ENCODE data around the gene CAMK2A. TPM values are rescaled to one million over a fixed set of nuclear protein-coding genes. Genes with fewer than 3 reads are reported as not detected.

Gene CAMK2A
- total RNA-seq, 2 experiments from 2014 or later: not detected

DNA sequence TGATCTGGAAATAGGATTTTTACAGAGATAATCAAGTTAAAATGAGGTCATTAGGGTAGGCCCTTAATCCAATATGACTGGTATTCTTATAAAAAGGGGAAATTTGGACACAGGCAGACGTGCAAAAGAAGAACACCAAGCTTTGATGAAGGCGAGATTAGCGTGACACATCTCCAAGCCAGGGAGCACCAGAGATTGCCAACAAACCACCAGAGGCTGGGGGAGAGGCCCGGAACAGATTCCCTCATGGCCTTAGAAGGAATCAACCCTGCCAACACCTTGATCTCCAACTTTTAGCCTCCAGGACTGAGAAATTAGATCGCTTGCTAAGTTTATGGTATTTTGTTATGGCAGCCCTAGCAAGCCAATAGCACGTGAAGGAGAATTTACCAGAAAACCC lies 23.9 kb upstream of the CAMK2A start:
- Mint-ChIP-seq H3K9me3 (ENCODE audit: insufficient read depth) (no peaks in the 10 kb centered on the region), H3K27ac (no peak overlapping the region), H3K4me1 (ENCODE audit: low read depth) (peaks cover 6% of the 10 kb centered on the region), H3K27me3 (ENCODE audit: low read depth) (peaks cover 11% of the 10 kb centered on the region), H3K4me3 (no peak overlapping the region), H3K36me3 (ENCODE audit: low read depth) (no peaks in the 10 kb centered on the region)
- ChIA-PET POLR2A (no interaction called here), CTCF (no interaction called here)
- no peak for DNase-seq
- ATAC-seq: no peak

DNA sequence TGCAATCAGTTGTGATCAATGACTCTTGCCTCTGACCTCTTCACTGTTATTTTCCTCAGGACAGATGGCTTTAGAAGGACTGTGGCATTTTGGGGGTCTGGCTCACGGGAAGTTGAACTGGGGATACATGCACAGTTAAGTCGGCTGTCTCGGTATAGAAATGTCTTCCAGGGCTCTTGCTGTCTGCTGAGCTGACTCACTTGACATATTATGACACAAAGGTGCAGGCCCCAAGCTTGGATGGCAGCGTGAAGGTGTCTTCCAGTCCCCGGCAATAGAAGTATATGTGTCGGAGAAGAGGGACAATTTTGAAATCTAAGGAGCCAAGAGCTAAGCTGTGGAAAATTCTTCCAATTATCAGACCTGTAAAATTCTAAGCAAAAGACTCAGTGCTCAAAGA lies 22.9 kb upstream of the CAMK2A start:
- no peaks in the 10 kb centered on the region for H3K9me3 Mint-ChIP-seq (ENCODE audit: insufficient read depth)
- H3K27ac Mint-ChIP-seq: no peak overlapping the region
- no peaks in the 10 kb centered on the region for H3K36me3 Mint-ChIP-seq (ENCODE audit: low read depth)
- no peak for ATAC-seq
- POLR2A ChIA-PET: no interaction called here
- peaks cover 6% of the 10 kb centered on the region for H3K4me1 Mint-ChIP-seq (ENCODE audit: low read depth)
- DNase-seq: no peak
- CTCF ChIA-PET: no interaction called here
- peaks cover 14% of the 10 kb centered on the region for H3K27me3 Mint-ChIP-seq (ENCODE audit: low read depth)
- no peak overlapping the region for H3K4me3 Mint-ChIP-seq

DNA sequence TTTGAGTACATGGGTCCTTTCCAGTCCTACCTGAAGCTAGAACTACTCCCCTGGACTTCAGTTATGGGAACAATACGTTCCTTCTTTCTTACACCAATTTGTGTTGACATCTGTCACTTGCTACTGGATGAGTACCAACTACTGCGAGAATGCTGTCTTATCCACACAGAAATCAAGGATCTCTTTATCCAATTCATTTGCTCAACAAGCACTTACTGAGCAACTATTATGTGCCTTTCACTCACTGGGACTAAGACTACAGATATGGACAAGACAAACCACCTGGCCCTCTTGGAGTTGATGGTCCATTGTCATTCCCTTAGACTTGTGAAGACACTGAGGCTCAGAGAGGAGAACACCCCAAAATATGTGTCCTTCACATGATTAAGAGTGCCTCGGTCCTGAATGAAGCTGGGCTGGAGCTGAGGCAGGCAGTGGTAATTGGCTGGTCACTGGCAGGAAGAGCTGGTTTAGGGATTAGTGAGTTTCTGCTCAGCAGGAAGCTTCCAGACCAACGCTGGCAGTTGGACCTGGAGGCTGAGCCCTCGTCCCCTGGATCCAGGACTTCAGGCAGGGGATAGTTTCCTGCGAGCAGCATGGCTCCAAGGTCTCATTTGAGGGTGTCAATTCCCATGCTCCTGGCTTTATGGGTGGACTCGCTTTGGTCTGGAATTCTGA lies 21.6 kb upstream of the CAMK2A start:
- CTCF ChIA-PET: interaction anchor here (1.3 kb wide), 1 partner anchor 10 kb away, joined by 4 read pairs; no protein-coding TSS in a partner anchor
- Mint-ChIP-seq H3K27me3 (ENCODE audit: low read depth) (peaks cover 15% of the 10 kb centered on the region), H3K36me3 (ENCODE audit: low read depth) (no peaks in the 10 kb centered on the region), H3K4me3 (no peak overlapping the region), H3K9me3 (ENCODE audit: insufficient read depth) (no peaks in the 10 kb centered on the region), H3K4me1 (ENCODE audit: low read depth) (peaks cover 6% of the 10 kb centered on the region), H3K27ac (no peak overlapping the region)
- ATAC-seq: no peak
- POLR2A ChIA-PET: interaction anchor here (1.2 kb wide), 1 partner anchor 101 kb away, joined by 4 read pairs; the partner anchor contains the start of gene CD74
- DNase-seq: no peak

DNA sequence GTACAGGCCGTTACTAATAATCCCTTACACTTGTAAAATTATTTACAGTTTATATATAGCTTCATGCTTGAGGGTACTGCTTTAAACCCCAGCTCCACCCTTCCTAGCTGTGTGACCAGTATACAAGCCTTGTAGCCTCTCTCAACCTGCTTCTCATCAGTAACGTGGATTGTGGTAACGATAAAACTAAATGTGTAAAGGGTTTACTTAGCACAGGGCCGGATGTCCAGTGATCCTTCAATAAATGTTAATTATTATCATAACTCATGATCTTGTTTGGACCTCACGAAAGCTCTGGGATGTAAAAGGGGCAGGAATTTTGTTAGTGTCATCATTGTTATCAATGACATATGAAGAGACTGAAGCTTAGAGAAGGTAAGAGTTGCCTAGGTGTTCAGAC lies 20.7 kb upstream of the CAMK2A start:
- Mint-ChIP-seq H3K27ac (no peak overlapping the region), H3K36me3 (ENCODE audit: low read depth) (no peaks in the 10 kb centered on the region), H3K9me3 (ENCODE audit: insufficient read depth) (no peaks in the 10 kb centered on the region), H3K27me3 (ENCODE audit: low read depth) (peaks cover 22% of the 10 kb centered on the region), H3K4me3 (no peak overlapping the region), H3K4me1 (ENCODE audit: low read depth) (peaks cover 6% of the 10 kb centered on the region)
- ChIA-PET POLR2A (interaction anchor here (1.2 kb wide), 1 partner anchor 102 kb away, joined by 4 read pairs; the partner anchor contains the start of gene CD74), CTCF (interaction anchor here (0.7 to 1.3 kb wide), 2 partner anchors 11 to 235 kb away, joined by 3 to 4 read pairs; no protein-coding TSS in a partner anchor)
- no peak for ATAC-seq
- no peak for DNase-seq

GRCh38 chr5:150309886-150310239 lies 20.3 kb upstream of the CAMK2A start:
- Mint-ChIP-seq H3K27me3 (ENCODE audit: low read depth) (peaks cover 22% of the 10 kb centered on the region), H3K4me3 (no peak overlapping the region), H3K36me3 (ENCODE audit: low read depth) (no peaks in the 10 kb centered on the region), H3K4me1 (ENCODE audit: low read depth) (peaks cover 6% of the 10 kb centered on the region), H3K27ac (no peak overlapping the region), H3K9me3 (ENCODE audit: insufficient read depth) (no peaks in the 10 kb centered on the region)
- ChIA-PET CTCF (interaction anchor here (0.7 to 1.3 kb wide), 2 partner anchors 11 to 235 kb away, joined by 3 to 4 read pairs; no protein-coding TSS in a partner anchor), POLR2A (interaction anchor here (1.2 kb wide), 1 partner anchor 103 kb away, joined by 4 read pairs; the partner anchor contains the start of gene CD74)
- no peak for ATAC-seq
- DNase-seq: no peak

DNA sequence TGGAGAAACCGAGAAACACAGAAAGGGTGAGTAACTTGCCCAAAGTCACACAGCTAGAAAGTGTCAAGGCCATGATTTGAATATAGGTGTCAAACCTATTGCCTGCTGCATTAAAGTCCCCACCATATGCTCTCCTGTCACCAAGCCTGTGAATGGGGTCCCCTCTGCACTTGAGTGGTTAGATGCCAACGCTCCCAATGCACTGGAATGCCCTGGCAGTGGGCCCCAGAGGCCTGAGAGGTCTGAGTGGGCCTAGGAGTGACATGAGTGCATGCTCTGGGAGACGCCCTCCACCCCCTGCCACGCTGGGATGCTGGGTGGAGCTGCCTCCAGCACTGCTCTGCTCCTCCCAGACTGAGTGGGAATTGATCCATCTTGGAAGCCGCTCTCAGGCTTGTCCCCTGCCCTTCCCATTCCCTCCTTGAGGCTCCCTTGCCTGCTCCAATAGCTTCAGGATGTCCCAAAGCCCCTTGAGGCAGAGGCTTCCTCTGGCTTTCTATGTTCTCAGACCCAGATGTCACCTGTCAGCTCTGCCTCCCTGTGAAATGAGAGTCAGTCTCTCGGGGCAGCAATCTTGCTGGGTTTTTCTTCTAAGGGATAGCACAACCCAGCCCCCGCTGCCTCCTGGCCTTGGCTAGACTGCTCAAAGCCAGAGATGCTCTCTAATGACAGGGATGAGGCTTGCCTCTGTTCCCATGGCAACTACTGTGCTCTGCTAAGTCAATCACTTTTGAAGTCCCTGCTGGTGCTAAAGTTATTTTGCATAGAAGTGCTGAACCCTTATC lies 19.7 kb upstream of the CAMK2A start:
- no peak for ATAC-seq
- ChIA-PET POLR2A (interaction anchor here (1.2 kb wide), 1 partner anchor 103 kb away, joined by 4 read pairs; the partner anchor contains the start of gene CD74), CTCF (interaction anchor here (1.3 kb wide), 1 partner anchor 12 kb away, joined by 4 read pairs; no protein-coding TSS in a partner anchor)

DNA sequence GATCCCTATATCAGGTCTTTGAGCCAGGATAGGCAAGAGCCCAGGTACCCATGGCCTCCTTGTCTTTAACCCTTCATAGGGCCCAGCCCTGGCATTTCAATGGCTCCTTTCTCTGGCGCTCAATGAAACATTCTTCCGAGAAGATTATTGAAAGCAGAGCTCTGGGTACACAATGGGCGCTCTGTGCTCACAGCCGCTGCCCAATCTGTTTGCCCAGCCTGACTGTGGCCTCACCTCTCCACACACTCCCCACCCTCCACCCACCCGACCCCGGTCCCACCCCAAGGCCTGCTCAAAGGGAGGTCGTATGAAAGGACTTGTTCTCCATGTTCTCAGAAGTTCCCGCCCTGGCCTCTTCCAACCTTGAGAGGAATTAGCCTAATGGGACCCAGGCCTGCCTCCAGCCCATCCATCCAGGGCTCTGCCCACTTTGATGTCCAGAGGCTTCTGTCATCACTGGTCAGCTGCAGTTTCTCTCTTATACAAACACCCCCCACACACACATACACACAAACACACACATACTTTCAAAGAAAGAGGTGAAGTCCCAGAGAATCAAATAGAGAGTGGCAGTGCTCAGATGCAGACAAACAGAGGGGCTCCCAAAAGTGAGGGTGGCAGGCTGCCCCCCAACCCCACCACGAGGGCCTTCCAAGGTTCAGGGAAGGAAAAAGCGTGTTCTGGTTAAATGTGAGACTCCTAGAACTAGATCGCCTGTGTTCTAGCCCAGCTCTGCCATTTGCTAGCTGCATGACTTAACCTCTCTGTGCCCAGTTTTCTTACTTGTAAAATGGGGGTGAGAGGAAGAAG lies 18.2 kb upstream of the CAMK2A start:
- Mint-ChIP-seq H3K27me3 (ENCODE audit: low read depth) (peaks cover 37% of the 10 kb centered on the region), H3K27ac (no peak overlapping the region), H3K9me3 (ENCODE audit: insufficient read depth) (no peaks in the 10 kb centered on the region), H3K4me3 (no peak overlapping the region), H3K4me1 (ENCODE audit: low read depth) (no peaks in the 10 kb centered on the region), H3K36me3 (ENCODE audit: low read depth) (no peaks in the 10 kb centered on the region)
- DNase-seq (no peak), ATAC-seq (no peak)
- CTCF ChIA-PET: interaction anchor here (0.6 to 0.8 kb wide), 3 partner anchors 8 to 279 kb away, joined by 3 read pairs; no protein-coding TSS in a partner anchor
- POLR2A ChIA-PET: no interaction called here

More for the DNA sequence above, 19.7 kb upstream of the CAMK2A start:
- Mint-ChIP-seq H3K36me3 (ENCODE audit: low read depth) (no peaks in the 10 kb centered on the region), H3K9me3 (ENCODE audit: insufficient read depth) (no peaks in the 10 kb centered on the region), H3K4me1 (ENCODE audit: low read depth) (peaks cover 6% of the 10 kb centered on the region), H3K4me3 (no peak overlapping the region), H3K27me3 (ENCODE audit: low read depth) (peaks cover 24% of the 10 kb centered on the region), H3K27ac (no peak overlapping the region)
- DNase-seq: no peak

- peaks cover 36% of the 10 kb centered on the region for H3K27me3 Mint-ChIP-seq (ENCODE audit: low read depth)
- no peaks in the 10 kb centered on the region for H3K4me1 Mint-ChIP-seq (ENCODE audit: low read depth)
- ATAC-seq (no peak), DNase-seq (no peak)
- ChIA-PET CTCF (interaction anchor here (0.6 kb wide), 1 partner anchor 13 kb away, joined by 3 read pairs; no protein-coding TSS in a partner anchor), POLR2A (no interaction called here)
- no peak overlapping the region for H3K4me3 Mint-ChIP-seq
- H3K27ac Mint-ChIP-seq: no peak overlapping the region
- no peaks in the 10 kb centered on the region for H3K9me3 Mint-ChIP-seq (ENCODE audit: insufficient read depth)
- no peaks in the 10 kb centered on the region for H3K36me3 Mint-ChIP-seq (ENCODE audit: low read depth)
Measured at GRCh38 chr5:150306775-150307174, 17.2 kb upstream of the CAMK2A start.

- POLR2A ChIA-PET: no interaction called here
- ATAC-seq (no peak), DNase-seq (no peak)
- CTCF ChIA-PET: no interaction called here
- no peaks in the 10 kb centered on the region for H3K4me1 Mint-ChIP-seq (ENCODE audit: low read depth)
- peaks cover 42% of the 10 kb centered on the region for H3K27me3 Mint-ChIP-seq (ENCODE audit: low read depth)
- H3K36me3 Mint-ChIP-seq (ENCODE audit: low read depth): no peaks in the 10 kb centered on the region
- no peaks in the 10 kb centered on the region for H3K9me3 Mint-ChIP-seq (ENCODE audit: insufficient read depth)
- no peak overlapping the region for H3K27ac Mint-ChIP-seq
- no peak overlapping the region for H3K4me3 Mint-ChIP-seq
Measured at GRCh38 chr5:150305557-150305956, 16.0 kb upstream of the CAMK2A start.

GRCh38 chr5:150305095-150305494 lies 15.5 kb upstream of the CAMK2A start:
- CTCF ChIA-PET: no interaction called here
- peaks cover 45% of the 10 kb centered on the region for H3K27me3 Mint-ChIP-seq (ENCODE audit: low read depth)
- no peaks in the 10 kb centered on the region for H3K4me1 Mint-ChIP-seq (ENCODE audit: low read depth)
- H3K36me3 Mint-ChIP-seq (ENCODE audit: low read depth): no peaks in the 10 kb centered on the region
- no peaks in the 10 kb centered on the region for H3K9me3 Mint-ChIP-seq (ENCODE audit: insufficient read depth)
- POLR2A ChIA-PET: no interaction called here
- no peak overlapping the region for H3K4me3 Mint-ChIP-seq
- DNase-seq: no peak
- H3K27ac Mint-ChIP-seq: no peak overlapping the region
- ATAC-seq: no peak

GRCh38 chr5:150304481-150305081 lies 15.0 kb upstream of the CAMK2A start:
- POLR2A ChIA-PET: no interaction called here
- H3K4me3 Mint-ChIP-seq: no peak overlapping the region

More at GRCh38 chr5:150304481-150305081, 15.0 kb upstream of the CAMK2A start:
- no peaks in the 10 kb centered on the region for H3K4me1 Mint-ChIP-seq (ENCODE audit: low read depth)
- ATAC-seq (no peak), DNase-seq (no peak)
- H3K27me3 Mint-ChIP-seq (ENCODE audit: low read depth): peaks cover 49% of the 10 kb centered on the region
- H3K9me3 Mint-ChIP-seq (ENCODE audit: insufficient read depth): no peaks in the 10 kb centered on the region
- no peaks in the 10 kb centered on the region for H3K36me3 Mint-ChIP-seq (ENCODE audit: low read depth)
- H3K27ac Mint-ChIP-seq: no peak overlapping the region
- CTCF ChIA-PET: no interaction called here

Data from activated CD8-positive, alpha-beta T cell treated with anti-CD3 and anti-CD28 coated beads, Interleukin-2, amount 10 ng/mL, durations not matched to agents 7 days and 5 days (primary cell).